Peyer's patch (tissue), 4 donors: ENCODE results near the gene CSNK1G3.

Source experiments
- POLR2A ChIP-seq, 2 donors: fragments of 450-650 bp; IDR thresholded peaks; one replicate each; pipeline ENCODE4 v1.5.1; 2017; ENCODE audit warnings: antibody characterized with exemption in 2 of 2, mild to moderate bottlenecking in 2 of 2, moderate library complexity in 2 of 2
- TF ChIP-seq, protein P1 (sequence below), 6 experiments: fragments of 450-650 bp in 4 of 6; fragments of 200-600 bp in 2 of 6; sonication (generic) in 1 of 6; IDR thresholded peaks; one replicate each; pipeline ENCODE4 v1.5.1; 2017 to 2019; ENCODE audit warnings: antibody characterized with exemption in 6 of 6, mild to moderate bottlenecking in 3 of 6, moderate library complexity in 1 of 6

DNA sequence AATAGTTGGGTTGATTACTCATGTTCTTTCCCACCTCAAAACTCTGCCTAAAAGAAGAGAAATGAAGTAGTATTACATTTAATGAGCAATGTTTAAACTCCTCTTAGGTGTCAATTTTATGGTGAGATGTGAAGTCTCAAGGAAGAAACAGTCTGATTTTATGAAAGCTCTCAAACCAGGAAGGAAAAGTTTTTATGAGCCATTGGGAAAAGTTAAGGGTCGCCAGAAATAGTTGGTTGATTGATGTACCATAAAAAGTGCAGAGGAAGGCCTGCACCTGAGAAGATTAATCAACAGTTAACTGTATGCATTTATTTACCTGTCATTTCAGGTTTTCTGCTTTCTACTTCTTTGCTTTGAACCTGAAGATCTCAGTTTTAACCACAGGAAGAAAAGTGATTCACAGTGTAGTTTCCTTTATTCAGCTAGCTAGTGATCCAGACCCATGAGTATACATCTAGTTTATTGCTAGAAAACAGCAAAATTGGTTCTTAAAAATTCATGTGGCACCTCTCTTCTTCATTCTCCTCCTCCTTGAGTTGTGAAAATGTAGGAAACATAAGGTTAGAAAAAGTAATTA is 133.1 kb downstream of the CSNK1G3 start:
- no peak for TF ChIP-seq POLR2A (IDR thresholded peaks at IDR 0.05)
- TF ChIP-seq, protein P1, sequence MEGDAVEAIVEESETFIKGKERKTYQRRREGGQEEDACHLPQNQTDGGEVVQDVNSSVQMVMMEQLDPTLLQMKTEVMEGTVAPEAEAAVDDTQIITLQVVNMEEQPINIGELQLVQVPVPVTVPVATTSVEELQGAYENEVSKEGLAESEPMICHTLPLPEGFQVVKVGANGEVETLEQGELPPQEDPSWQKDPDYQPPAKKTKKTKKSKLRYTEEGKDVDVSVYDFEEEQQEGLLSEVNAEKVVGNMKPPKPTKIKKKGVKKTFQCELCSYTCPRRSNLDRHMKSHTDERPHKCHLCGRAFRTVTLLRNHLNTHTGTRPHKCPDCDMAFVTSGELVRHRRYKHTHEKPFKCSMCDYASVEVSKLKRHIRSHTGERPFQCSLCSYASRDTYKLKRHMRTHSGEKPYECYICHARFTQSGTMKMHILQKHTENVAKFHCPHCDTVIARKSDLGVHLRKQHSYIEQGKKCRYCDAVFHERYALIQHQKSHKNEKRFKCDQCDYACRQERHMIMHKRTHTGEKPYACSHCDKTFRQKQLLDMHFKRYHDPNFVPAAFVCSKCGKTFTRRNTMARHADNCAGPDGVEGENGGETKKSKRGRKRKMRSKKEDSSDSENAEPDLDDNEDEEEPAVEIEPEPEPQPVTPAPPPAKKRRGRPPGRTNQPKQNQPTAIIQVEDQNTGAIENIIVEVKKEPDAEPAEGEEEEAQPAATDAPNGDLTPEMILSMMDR (IDR thresholded peaks at IDR 0.05) = no peak
